Measurements from ENCODE around the gene PKDREJ. TPM values are rescaled to one million over a fixed set of nuclear protein-coding genes. Genes with fewer than 3 reads are reported as not detected.

The PKDREJ gene
- total RNA-seq, 1 donor from 2014 or later: under 0.01 TPM

DNA sequence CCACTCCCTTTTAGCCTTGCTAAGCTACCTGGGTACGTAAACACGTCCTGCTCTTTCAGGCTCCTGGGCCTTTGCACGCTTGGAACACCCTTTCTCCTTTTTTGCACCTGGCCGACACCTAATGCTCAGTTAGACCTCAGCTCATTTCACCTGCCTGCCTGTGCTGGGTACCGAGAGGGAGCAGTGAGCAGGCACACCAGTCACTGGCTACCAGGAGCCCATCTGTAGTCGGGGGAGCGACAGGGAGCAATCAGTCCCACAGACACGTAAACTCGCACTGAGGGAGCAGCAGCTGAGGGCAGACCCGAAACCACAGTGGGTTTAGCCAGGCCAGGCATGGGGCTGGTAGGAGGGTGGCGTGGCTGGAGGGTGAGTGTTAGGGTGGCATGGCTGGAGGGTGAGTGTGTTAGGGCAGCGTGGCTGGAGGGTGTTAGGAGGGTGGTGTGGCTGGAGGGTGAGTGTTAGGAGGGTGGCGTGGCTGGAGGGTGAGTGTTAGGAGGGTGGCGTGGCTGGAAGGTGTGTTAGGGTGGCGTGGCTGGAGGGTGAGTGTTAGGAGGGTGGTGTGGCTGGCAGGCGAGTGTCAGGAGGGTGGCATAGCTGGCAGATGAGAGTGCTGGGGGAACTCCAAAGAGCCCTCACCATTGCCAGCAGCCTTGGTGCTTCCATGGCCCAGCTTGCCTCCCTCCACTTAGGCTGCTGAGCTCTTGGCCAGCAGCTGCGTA is 27.1 kb upstream of the PKDREJ start:
- DNase-seq (ENCODE audit: low read depth, low spot score): no peak

DNA sequence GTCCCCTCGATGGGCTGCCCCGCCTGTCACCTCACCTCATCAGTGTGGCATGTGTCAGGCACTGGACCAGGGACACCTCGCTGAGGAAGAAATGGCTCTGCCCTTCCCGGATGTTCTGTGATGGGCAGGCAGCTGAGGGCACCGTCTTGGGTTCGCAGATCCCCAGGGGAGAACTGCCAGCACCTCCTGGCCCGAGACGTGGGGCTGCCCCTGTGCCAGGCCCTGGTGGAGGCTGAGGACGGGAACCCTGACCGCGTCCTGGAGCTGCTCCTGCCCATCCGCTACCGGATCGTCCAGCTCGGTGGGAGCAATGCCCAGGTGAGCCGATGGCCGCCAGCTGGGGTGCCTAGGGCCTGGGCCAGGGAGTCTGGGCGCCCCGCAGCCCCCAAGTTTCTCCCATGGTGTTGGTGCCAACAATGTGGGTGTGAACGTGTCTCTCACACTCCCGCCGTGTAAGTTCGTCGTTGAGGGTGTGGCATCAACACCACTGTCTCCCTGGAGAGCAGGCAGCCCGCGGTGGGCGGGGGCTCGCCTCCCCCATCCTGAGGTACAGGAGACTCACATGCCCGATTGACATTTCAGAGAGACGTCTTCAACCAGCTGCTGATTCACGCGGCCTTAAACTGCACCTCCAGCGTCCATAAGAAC is 26.2 kb upstream of the PKDREJ start:
- DNase-seq (ENCODE audit: low read depth, low spot score): no peak

DNA sequence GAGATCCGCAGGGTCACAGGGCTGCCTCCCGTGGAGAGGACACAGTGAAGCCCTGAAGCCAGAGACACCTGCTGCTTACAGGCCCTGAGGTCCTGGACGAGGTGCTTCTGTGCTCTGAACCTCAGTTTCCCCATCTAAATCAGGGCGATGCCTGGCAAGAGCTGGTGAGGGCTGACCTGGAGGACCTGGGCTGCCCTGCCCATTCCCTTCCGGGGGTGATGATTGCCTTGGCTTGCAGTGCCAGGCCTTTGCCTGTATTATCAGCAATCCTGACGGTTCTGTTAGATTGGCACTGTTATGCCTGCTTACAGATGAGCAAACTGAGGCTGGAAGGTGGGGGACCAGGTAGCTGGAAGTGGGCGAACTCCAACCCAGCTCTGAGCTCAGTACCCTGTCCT is 25.7 kb upstream of the PKDREJ start:
- no peak for DNase-seq (ENCODE audit: low read depth, low spot score)

DNA sequence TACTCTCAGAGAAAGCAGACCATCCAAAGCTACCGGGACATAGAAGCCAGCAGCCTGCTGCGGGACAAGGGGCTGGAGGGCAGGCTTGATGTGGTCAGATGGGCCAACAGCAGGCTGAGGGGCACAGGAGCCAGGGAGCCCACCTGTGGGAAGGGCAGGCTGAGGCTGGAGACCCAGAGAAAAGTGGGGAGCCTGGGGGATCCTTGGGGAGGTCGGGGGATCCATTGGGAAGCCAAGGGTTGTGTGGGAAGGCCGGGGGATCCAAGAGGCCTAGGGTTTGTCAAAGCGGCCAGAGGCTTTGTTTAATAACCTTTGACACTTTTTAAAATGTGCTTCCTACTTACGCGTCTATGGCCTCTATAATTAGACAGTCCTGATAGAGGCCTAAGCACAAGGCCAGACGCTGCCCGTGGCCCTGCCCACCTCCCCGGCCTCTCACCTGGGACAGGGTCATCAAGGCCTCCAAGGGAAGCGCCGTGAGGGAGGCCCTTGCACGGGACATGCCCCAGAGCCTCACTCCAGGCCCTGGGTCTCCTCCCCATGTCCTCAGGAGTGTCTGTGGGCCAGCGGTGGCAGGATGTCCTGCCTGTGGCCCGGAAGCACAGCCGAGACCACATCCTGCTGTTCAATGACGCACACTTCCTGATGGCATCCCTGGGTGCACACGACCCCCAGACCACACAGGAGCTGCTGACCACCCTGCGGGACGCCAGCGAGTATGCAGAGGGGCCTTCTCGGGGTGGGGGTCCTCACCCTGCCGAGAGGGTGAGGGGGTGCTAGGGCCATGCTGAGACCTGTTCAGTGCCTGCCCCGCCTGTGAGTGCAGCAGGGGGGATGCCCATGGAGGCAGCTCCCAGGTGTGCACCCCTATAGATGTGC is 25.0 kb upstream of the PKDREJ start:
- DNase-seq (ENCODE audit: low read depth, low spot score): no peak

DNA sequence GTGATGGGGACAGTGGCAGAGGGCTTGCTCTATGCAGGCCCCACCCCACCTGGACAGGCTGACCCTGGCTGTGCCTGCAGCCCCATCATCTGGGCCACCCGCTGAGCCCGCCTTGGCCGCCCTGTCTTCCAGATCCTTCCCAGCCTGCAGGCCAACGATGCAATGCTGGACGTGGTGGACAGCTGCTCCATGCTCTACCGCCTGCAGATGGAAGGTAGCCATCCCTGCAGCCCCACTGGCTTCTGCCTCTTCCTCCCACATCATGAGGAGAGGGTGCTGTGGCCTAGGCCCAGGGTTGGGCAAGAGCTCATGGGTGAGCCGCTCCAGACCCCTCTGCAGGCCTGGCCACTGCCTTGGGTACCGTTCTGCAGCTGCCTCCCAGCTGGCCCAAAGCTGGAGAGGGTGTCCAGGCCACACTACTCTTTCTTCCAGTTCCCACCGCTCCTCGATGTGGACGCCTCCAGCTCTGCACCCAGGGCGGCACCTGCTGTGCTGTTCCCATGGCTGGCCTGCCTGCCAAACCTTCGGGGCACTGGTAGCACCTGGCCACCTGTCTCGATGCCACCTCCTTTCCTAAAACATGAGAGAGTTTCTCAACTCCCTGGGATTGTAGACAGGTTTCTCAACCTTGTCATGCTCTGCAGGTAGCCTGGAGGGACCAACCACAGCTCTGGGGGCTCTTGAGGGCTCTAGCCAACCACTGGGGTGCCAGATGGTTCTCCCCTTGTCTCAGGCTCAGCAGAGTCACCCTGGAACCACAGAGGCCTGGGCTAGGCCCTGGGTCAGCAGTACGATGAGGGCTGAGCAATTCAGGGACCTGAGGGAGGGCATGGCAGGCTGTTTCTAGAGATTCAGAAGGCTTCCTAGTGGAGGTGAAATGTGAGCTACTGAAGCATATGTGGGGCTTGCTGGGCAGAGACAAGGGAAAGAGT is 24.1 kb upstream of the PKDREJ start:
- DNase-seq (ENCODE audit: low read depth, low spot score): no peak

DNA sequence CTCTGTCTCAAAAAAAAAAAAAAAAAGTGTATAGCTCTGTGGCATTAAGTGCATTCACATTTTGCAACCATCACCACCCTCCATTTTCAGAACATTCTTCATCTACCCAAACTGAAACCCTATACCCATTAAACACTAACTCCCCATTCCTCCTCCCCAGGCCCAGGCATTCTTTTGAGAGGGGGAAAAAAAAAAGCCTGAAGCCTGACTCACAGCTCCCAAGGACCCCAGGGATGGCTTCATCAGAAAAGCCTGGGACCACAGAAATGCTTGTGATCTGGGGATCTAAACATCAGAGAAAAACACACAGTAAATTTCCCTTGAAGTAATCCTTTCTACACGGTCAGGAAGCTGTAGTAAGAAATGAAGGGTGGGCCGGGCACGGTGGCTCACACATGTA is 22.9 kb upstream of the PKDREJ start:
- no peak for DNase-seq (ENCODE audit: low read depth, low spot score)

DNA sequence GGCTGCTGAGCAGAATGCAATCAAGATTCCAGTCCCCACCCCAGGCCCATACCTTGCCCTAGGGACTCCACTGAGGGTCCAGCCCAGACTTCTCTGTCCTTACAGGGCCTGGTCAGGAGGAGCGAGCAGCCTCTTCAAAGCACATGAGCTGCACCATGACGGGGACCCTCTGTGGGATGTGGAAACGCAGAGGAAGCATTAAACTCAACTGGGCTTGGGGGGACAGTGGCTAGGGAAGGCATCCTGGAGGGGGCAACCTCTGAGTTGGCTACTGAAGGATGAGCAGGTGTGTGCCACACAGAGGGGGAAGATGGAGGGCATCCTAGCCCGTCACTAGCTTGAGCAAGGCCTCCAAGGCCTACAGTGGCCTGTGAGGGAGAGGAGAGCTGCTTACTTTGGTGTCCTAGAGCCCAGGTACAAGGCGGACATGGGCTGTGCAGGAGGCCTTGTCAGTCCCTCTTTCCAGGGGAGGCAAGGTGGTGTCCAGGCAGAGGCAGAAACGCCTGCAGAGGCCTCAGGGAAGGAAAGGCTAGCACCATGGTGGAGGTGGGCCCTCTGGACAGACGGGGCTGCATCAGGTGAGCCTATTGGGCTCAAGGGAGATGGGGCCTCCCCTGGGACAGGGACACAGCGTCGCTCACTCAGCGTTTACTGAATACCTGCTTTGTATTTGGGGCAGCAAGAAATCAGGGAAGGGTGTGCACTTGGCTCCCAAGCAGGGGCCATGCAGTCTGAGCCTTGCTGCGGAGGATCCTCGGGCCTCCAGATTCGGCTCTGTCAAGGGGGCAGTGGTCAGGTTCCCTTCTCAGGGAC is 18.9 kb upstream of the PKDREJ start:
- DNase-seq (ENCODE audit: low read depth, low spot score): no peak

DNA sequence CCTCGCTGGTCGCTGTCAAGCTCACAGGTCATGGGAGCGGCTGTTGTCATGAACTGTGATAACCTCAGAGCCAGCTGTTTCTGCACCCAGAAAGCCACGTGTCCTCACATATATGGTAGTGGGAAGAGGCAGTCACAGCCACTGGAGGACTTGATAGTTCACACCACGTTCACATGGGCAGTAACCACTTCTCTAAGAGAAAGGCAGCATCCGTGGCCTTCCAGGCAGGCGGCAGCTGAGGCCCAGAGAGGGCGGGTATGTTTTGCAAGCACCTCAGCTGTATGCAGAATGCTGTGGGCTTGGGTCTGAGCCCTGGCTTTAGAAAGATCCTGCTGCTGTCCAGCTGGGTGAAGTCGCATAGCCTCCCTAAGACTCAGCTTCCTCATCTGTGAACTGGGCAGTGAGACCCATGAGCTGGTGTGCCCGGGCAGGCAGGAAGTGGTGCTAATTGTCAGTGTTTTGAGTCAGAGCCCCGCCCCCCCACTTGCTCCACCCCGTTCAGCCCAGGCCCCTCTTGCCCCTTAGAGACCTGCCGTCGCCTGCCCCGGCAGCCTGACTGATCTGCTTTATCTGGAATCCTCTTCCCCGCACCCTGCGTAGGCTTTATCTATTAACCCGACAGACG is 18.0 kb upstream of the PKDREJ start:
- DNase-seq (ENCODE audit: low read depth, low spot score): no peak

DNA sequence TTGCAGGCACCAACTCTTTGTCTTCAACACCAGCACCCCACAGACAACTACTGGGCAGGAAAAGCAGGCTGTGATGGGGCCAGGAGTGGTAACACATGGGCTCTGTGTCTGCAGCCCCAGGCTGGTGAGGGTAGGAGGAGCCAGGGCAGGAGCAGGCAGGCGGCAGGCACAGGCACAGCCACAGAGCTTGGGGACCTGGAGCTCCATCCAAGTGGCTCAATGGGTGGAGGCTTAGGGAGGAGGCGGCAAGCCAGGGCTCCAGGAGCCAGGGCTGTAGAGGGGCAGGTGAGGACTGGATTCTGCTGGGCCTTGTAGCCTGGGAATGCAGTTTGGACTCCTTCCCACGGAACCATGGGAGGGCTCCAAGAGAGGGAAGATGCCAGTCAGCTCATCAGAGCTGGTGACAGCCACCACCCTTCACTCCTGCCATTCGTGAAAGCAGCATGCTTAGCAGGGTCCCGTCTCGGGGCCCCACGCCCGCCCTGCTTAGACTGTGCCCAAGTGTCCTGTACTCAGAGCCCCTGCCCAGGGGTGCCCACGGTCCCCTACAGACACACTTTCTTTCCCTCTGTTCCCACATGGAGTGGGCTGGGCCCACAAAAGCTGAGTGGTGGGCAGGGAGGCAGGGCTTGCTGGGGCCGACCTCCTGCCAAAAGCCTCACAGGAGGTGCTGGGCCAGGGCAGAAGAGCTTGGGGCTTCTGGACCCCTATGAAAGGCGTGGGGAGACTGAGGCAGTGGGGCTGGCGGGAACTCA is 17.1 kb upstream of the PKDREJ start:
- no peak for DNase-seq (ENCODE audit: low read depth, low spot score)

DNA sequence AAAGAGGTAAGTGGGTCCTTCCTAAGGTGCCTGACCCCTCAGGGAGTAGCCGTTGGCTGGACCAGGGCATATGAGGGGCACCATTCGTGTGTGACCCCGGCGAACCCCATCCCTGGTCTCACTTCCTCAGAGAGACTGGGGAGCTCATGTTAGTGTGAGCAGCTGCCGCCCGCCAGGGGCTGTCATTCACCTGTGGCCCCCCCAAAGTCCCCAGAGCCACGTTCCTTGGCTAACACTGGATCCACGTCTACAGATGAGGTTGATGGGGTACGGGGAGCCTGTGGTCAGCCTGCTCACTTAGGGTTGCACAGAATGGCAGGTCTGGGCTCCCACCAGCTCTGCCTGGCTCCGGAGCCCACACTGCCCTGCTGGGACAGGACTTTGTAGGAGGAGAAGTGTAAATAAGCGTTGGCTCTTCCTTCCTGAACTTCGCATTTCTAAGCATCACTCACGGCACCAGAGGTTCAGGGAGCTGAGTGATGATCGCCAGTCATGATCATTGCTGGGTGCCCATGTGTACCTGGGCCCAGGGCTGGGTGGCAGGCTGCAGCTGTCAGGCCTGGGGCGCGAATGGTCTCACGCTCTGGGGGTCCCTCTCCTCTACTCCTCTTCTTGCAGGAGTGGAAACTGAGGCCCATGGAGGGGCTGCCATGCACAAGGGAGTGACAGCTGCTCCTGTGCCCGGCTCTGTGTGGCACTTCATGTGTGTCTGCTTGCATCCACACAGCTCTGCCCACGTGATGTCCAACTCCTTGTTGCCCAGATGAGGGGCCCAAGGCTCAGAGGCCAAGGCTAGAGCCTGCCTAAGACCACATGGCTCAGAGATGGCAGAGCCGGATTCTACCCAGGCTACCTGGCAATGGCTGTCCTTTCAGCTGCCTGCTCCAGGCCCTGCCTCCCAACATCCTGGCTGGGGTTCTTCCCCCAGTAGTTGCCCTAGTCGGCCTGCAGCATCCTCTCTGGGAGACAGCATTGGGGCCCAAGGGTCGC is 15.8 kb upstream of the PKDREJ start:
- DNase-seq (ENCODE audit: low read depth, low spot score): no peak

DNA sequence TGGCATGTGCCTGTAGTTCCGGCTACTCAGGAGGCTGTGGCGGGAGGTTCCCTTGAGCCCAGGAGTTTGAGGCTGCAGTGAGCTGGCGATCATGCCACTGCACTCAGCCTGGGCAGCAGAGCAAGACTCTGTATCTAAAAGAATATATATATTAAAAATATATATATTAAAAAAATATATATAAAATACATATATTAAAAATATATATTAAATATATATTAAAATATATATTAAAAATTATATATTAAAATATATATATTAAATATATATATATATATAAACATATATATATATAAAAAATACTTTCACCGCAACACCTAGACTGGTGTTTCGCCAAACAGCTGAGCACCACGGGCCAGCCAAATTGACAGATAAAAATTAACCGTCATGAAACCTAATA is 13.4 kb upstream of the PKDREJ start:
- DNase-seq (ENCODE audit: low read depth, low spot score): no peak

DNA sequence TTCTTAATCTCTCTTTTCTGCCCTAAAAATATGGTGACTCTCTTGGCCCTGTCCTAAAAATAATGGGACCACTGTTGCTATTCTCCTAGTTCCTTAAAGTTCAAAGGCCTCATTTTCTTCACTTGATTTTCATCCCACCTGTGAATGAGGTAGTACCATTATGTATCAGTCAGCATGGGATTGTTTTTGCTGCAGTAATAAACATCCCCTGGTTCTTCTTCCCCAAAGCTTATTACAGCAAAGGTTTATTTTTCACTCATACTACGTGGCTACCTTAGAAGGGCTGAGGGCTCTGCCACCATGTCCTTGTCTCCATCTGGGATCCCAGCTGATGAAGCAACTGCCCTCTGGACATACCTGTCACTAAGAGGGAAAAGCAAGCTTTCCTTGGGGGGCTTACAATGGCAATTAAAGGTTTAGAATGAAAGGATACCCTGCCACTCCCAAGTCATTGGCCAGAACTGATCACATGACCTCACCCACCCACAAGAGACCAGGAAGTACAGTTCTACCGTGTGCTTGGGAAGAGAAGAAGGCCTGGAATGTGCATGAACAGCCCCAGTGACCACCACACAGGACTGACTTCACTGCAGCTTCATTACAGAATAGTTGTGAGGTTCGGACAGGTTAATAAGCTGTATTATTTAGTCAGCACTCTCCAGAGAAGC is 12.4 kb upstream of the PKDREJ start:
- no peak for DNase-seq (ENCODE audit: low read depth, low spot score)

DNA sequence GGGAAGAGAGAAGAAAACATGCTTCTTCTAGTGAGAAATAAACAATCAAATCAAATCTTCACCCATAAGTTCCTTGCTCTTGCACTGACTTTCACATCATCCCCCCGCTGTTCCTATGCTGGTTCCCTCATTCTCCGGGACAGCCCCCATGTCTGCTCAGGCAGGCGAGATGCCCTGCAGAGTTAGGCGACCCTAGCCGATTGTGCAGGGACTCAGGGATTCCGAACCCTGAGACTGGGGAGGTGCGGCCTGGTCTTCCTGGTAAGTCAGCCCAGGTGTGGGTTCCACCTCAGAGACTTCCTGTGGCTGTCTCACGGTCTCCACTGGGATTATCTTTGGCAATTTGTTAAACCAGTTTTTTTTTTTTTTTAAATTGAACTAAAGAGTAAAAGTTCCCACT is 11.2 kb upstream of the PKDREJ start:
- DNase-seq (ENCODE audit: low read depth, low spot score): no peak

DNA sequence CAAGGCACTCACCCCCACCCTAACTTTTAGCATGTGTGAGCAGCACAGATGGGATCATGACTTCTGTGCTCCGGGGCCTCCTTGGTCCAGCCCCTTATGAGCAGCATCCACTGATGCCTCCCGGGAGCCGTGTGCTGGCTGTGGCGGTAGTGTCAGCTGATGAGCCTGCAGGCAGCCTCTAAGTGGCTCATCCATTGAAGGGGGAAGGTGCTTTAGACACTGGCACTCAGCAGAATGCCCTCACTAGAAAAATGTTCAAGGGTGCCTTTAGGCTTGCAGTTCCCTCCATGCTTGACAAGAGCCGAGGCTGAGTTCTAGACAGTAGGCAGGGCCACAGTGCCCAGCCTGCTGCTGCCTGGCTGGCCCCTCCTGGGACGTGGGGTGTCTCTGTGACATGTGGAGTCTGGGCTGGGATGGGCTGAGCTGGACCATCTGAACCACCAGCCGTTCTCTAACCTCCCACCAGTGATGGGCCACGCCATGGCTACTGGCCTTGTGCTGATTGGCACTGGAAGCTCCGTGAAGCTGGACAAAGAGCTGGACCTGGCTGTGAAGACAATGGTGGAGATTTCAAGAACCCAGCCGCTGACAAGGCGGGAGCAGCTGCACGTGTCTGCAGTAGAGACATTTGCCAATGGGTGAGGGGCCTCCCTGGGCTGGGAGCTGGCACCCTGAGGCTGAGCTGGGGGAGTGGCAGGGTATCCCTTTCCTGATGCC is 10.4 kb upstream of the PKDREJ start:
- no peak for DNase-seq (ENCODE audit: low read depth, low spot score)

DNA sequence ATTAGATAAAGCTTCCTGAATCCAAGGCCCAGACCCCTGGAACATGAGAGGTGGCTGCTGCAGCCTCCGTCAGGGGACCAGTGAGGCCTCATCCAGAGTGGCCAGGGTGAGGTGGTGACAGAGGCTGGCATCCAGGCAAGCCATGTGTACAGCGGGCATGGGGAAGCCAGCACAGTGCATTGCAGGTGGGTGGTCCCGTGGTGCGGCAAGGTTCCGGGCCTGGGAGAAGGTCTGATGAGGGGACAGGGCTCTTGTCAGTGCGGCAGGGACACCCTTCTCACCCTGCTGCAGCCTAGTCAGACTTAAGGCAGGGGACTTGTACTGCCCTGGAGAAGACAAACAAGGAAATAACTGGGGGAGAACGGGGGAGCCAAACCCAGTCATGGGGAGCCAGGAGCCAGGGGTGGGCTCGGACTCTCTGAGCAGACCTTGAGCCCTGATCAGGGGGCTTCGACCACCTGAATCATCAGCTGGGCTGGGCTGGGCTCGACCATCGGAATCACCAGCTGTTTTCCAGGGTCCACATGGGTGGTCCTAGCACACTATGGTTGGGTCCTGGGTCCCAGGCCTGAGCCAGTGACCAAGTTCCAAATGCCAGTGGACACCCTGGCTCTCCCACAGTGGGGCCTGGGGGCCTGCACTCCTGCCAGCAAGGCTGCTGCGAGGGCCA is 9.8 kb upstream of the PKDREJ start:
- no peak for DNase-seq (ENCODE audit: low read depth, low spot score)

DNA sequence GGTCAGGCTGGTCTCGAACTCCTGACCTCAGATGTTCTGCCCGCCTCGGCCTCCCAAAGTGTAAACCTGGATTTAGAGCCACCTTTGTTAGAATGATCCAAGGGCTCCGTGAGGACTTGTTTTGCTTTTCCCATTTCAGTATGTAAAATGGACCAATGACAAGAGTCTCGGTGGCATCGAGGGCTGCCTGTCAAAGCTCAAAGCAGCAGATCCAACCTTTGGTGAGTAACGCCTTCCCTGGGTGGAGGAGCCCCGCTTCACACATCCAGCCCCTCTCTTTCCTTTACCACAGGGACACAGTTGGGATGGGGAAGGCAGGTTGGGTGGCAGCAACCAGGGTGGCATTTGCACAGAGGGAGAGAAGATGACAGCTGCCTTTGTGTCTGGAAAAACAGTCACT is 9.1 kb upstream of the PKDREJ start:
- DNase-seq (ENCODE audit: low read depth, low spot score): no peak
